Activated naive CD4-positive, alpha-beta T cell treated with anti-CD3 and anti-CD28 coated beads, Interleukin-2, amount 50 U/mL, for 16 hours (primary cell): ENCODE data around the gene INPP5A.
"Not testable (repeated sequence)": the region's sequence is repeated elsewhere in the genome, so short reads cannot be mapped to it uniquely, and the experiment has no call there.

Source experiments
- DNase-seq: peaks from one replicate; pipeline ENCODE4 v3.0.0-alpha.2; 2020

INPP5A gene

GRCh38 chr10:132793871-132794849, 256.6 kb downstream of the INPP5A start:
- DNase-seq, result no peak

GRCh38 chr10:132796846-132797245, 259.3 kb downstream of the INPP5A start:
- no peak for DNase-seq

- not testable (repeated sequence) for DNase-seq
These were observed 260.4 kb downstream of the INPP5A start for GRCh38 chr10:132797986-132798385.

DNA sequence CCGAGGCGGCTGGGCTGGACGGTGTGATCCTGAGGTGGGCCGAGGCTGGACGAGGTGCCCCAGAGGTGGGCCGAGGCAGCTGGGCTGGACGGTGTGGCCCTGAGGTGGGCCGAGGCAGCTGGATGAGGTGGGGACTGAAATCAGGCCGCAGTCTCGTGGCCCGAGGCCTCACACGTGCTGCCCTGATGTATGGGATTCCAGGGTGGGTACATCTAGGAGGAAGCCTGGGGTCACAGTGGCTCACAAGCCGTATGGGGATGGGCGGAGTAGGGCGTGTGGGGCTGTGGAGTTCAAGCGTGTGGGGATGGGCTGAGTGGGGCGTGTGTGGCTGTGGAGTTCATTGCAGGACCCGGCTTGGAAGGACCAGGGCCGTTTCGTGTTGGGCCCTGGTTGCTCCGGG, 260.8 kb downstream of the INPP5A start:
- no peak for DNase-seq

- no peak for DNase-seq
These were observed 261.3 kb downstream of the INPP5A start for GRCh38 chr10:132798876-132799275.

DNA sequence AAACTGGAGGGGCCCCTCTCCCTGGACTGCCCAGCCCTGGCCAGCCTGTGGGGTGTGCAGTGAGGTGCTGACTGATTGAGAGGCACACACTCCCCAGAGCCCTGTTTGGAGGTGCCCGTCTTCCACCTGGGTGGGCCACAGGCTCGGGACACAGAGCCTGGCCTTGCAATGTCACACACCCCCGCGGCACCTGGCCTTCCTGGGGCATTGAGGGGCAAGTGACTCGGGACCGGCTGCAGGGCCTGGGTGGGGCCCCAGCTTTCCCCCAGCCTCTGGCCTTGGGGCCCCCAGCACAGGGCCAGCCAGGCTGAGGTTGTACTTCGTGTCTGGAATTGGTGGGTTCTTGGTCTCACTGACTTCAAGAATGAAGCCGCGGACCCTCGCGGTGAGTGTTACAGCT, 262.3 kb downstream of the INPP5A start:
- DNase-seq, result no peak

DNA sequence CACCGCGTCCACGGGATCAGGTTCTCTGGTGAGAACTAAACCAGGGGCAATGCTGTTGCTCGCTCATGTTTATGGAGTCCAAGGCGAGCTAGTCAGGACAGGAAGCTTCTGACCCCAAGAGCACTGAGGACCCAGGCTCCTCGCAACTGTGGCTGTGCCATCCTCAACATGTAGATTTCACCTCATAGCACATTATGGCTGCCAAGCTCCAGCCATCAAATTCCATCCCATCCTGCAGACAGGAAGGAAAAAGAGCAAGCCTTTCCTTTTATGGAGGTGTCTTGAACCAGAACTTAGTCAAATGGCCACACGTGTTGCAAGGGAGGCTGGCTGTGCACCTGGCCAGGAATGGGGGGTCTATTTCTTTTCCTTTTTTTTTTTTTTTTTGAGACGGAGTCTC, 264.5 kb downstream of the INPP5A start:
- DNase-seq, result no peak

DNA sequence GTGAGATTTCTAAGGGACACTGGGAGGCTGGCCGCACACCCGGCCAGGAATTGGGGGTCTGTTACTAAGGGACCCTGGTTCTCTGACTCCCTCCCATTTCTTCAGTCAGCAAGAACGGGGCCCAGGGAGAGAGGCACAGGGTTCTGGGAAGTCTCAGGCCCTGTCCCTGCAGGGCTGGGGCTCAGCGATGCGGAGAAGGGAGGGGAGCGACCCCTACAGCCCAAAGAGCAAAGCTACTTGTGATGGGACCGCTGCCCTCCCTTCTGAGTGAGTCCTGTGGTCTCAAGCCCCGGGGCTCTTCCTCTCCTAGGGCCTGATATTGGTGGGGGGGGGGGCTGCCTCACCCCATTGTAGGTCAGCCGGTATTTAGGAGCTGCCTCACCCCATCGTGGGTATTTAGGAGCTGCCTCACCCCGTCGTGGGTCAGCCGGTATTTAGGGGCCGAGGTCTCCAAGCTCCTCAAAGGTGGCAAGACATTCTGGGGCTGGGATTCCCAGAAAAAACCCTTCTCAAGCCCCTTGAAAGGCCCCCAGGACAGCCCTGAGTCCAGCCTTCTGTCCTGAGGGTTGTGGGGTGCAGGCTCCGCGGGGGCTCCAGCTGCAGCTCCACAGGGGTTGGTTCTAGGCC, 265.2 kb downstream of the INPP5A start:
- no peak for DNase-seq

GRCh38 chr10:132803416-132804210, 266.0 kb downstream of the INPP5A start:
- no peak for DNase-seq

GRCh38 chr10:132804287-132804686, 266.7 kb downstream of the INPP5A start:
- no peak for DNase-seq

GRCh38 chr10:132804785-132805426, 267.3 kb downstream of the INPP5A start:
- no peak for DNase-seq

DNA sequence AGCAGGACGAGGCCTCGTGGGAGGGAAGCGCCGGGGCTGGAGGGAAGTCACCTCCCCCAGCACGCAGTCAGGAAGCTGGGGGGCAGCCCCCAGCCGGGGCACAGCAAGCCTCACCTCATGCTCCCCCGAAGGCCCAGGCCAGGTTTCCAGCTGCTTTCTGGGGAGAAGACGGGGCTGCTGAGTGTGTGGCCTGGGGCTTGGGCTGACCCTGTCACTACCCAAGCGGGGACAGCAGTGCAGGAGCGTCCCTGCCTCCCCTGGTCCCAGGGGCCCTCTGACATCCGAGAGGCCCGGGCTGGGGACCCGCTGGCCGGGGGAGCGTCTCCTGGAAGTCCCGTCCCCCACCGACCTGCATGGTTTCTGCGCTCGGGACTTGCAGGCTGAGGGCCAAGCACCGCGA, 268.0 kb downstream of the INPP5A start:
- DNase-seq, result no peak

DNA sequence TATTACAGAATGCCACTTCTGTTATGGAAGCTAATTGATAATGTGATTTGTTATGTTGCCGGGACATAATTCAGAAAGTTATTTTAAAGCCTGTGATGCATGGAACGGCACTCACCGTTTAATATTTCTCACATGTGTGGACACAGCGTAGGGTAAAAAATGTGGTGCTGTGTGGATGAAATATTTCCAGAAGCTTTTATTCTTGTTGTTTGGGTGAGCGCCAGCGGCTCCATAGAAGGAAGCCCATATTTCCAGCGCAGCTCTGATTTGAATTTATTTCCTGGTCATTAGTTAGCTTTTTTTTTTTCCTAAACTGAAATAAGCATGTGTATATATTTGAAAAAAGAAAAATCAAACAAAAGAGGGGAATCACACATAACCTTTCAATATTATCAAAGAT, 268.5 kb downstream of the INPP5A start:
- DNase-seq, result no peak

GRCh38 chr10:132806561-132807003, 269.0 kb downstream of the INPP5A start:
- no peak for DNase-seq

DNA sequence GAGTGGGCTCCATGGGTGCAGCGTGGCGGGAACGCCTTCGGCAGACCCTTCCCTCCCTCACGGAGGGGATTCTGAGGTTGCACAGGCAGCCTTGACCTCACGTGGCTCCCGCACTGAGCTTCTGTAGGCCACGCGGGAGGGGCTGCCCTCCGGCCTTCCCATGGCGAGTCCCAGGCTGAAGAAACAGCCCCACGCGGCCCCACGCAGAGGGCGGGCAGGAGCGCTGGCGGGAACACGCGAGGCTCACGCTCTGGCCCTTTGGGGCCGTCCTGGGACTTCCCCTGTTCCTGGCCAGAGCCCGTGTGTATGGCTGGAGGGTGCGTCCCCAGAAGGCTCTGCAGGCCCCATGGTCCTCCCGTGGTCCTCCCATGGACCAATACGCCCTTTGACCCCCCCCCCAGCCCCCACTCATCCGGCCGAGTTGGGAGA, 270.0 kb downstream of the INPP5A start:
- DNase-seq, result no peak

DNA sequence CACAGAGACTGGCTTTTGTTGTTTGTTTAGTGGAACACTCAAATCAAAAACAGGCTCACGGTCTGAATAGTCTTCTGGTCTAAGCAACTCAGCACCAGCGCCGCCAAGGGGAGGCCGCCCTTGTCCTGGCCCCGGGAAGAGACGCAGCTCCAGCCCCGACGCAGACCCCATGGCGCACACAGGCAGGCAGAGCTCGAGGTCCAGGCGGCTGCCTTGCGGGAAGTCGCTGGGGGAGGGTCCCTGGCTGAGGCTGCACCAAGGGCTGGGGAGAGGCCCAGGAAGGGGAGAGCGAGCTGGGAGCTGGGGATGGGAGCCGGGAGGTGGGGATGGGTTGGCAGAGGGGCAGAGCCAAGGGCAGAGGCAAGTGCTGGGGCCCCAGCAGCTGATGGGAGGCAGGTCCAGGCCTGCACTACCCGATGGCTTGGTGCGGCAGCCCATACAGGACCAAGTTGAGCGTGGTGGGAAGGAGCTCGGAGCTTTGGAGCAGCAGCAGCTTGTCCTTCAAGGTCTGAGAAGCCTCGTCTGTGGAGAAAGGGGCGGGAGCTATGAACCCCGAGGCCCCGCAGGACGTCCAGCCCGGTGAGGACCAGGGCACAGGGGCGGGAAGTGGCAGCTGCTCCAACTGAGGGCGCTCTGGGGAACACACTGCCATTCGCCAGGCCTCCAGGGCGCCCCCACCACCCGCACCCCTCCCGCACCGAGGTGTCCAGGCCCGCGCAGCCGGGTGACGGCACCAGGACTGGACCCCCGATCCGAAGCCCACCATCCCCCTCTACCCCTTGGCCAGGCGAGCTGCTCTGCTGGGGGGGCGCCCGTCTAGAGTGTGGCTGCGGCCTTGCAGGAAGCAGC, 271.0 kb downstream of the INPP5A start:
- no peak for DNase-seq

DNA sequence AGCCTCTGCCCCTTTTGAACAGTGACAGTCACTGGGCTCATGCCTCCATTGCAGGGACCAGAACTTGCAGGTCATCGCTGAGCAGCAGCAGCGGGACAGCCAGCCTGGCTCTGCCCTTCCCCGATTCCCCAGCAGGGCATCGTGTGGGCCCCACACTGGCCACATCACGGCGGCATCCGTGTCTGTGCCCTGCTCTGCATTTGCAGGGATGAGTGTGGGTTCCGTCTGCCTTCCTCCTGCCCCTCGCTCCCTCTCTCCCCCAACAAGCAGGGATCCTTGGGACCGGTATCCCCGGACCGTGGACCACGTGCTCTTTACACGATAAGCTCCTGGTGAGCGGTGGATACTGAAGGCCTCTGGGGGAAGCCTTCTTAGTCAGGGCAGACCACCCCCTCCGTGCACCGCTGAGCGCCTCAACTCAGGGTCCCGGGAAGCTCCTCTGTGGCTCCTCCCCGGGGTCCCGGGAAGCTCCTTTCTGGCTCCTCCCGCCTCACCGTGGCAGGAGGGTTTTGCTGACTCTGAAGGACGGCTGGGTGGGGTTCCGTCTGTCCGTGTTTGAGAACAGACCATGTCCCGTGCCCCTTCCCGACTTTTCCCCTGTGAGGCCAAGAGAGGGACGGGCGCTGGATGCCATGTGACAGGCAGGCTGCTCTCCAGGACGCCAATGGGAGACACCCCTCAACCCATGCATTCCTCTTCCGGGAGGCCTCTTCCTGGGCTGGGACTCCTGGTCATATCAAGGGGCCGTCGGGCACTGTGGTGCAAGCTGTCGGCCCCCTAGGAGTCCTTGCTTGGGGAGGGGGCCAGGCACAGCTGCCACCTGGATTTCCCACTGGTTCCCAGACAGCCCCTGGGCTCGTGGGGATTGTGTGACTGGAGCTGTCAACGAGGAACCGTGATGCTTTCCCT, 271.9 kb downstream of the INPP5A start:
- DNase-seq, result no peak

DNA sequence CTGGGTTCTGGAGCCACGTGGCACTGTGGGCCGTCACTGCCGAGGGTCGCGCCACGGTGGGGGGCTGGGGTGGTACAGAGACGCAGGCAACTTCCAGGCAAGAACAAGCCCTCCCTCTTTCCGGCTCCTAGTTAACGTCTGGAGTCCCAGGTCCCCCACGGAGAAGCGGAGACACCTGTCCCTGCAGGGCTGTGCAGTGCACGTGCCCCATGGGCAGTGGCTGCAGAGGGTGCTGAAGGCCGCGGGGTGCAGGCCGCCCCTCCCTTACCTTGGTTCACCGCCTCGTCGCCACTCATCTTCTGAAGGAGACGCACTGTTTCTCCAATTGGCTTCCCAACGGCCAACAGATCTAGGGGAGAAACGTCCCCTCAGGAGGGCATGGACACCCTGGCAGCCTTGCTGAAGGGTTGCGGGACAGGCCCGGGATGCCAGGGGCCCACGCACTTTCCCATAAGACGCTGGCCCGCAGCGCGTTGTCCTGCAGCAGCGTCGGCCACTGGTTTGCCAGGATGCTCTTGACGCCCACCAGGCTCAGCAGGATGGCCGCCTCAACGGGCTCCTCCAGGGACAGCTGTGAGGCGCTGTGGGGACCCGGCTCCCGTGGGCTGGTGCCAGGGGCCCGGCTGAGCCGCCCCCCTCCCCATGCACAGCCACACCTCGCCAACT, 272.7 kb downstream of the INPP5A start:
- DNase-seq, result no peak

- DNase-seq, result no peak
These were observed 273.5 kb downstream of the INPP5A start for GRCh38 chr10:132810807-132811700.
